Neuron (in vitro differentiated cells): ENCODE results near the gene RPGR.

ENCODE experiments used
- H2AFZ ChIP-seq: one replicate; pipeline ENCODE4 v1.6.1; 2013; ENCODE audit warnings: low read depth, mild to moderate bottlenecking, inconsistent platforms, low read length, moderate library complexity
- H3K27me3 ChIP-seq: one replicate; pipeline ENCODE4 v1.6.1; 2013; ENCODE audit warnings: low read length; ENCODE audit not compliant: insufficient read depth
- H3K36me3 ChIP-seq: one replicate; pipeline ENCODE4 v1.6.1; 2013; ENCODE audit warnings: low read length; ENCODE audit not compliant: insufficient read depth
- H3K4me1 ChIP-seq: one replicate; pipeline ENCODE4 v1.6.1; 2013; ENCODE audit warnings: low read length; ENCODE audit not compliant: insufficient read depth
- H3K4me3 ChIP-seq: 2 replicates; pipeline ENCODE4 v1.5.1; 2013; ENCODE audit warnings: mild to moderate bottlenecking, low read length, moderate library complexity
- H3K9me3 ChIP-seq: one replicate; pipeline ENCODE4 v1.6.1; 2013; ENCODE audit warnings: low read length

Gene RPGR

DNA sequence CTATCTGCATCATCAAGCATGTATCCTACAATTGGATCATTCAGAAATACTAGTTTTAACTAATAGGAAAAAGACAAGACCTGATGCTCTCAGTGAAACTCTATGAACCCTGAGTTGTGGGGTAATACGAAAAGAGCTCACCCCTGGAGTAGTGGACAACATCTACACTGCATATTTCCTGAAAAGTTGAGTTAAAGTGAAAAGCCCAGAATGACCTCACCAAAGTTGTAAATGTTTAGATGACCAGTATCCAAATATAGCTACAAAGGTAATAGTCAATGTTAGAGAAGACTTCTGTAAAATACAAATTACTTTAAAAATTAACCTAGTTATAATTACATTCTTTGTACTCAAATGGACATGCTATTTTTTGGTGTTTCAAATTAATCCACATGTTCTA lies 53.9 kb downstream of the RPGR start:
- Histone ChIP-seq H3K4me3 (no peak overlapping the region), H3K9me3 (no peaks in the 10 kb centered on the region), H3K36me3 (no peaks in the 10 kb centered on the region), H3K27me3 (no peaks in the 10 kb centered on the region), H2AFZ (no peak overlapping the region), H3K4me1 (no peaks in the 10 kb centered on the region)

DNA sequence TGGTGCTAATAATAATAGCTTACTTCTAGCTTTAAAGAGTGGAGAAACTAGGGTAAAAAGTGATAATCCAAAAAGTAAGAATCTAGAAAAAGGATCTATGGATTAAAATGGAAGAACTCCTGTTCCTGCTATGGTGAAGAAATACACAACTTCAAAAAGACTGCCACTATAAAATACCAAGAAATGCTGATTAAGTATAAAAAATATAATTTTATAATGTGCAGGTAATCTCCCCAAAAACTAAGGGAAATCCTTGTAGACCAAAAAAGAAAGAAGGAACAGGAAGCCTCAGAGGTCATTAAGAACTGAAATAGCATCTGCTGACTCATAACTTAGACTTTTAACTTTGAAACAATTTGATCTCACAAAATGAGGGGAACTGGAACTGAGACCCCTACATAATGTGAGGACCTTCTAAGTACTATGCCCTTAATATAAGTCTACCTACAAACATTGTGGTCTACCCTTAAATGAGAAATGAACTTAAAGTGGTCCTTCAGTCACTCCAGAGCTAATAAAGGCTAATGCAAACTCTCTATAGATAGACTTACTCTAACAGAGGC lies 56.1 kb downstream of the RPGR start:
- no peak overlapping the region for H3K4me3 ChIP-seq
- no peaks in the 10 kb centered on the region for H3K27me3 ChIP-seq
- no peaks in the 10 kb centered on the region for H3K36me3 ChIP-seq
- no peaks in the 10 kb centered on the region for H3K9me3 ChIP-seq
- no peaks in the 10 kb centered on the region for H3K4me1 ChIP-seq
- H2AFZ ChIP-seq: no peak overlapping the region

DNA sequence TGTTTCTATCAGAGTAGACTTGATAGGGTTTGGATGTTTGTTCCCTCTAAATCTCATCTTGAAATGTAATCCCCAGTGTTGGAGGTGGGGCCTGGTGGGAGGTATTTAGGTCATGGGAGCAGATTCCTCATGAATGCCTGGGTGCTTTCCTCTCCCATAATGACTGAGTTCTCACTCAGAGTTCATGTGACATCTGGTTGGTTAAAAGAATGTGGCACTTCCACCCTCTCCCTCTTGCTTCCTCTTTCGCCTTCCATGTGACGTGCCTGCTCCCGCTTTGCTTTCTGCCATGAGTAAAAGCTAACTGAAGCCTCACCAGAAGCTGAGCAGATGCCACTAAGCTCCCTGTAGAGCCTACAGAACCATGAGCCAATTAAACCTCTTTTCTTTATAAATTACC lies 59.3 kb downstream of the RPGR start:
- no peak overlapping the region for H2AFZ ChIP-seq
- no peak overlapping the region for H3K4me3 ChIP-seq
- H3K4me1 ChIP-seq: no peaks in the 10 kb centered on the region
- no peaks in the 10 kb centered on the region for H3K27me3 ChIP-seq
- no peaks in the 10 kb centered on the region for H3K36me3 ChIP-seq
- H3K9me3 ChIP-seq: no peaks in the 10 kb centered on the region

DNA sequence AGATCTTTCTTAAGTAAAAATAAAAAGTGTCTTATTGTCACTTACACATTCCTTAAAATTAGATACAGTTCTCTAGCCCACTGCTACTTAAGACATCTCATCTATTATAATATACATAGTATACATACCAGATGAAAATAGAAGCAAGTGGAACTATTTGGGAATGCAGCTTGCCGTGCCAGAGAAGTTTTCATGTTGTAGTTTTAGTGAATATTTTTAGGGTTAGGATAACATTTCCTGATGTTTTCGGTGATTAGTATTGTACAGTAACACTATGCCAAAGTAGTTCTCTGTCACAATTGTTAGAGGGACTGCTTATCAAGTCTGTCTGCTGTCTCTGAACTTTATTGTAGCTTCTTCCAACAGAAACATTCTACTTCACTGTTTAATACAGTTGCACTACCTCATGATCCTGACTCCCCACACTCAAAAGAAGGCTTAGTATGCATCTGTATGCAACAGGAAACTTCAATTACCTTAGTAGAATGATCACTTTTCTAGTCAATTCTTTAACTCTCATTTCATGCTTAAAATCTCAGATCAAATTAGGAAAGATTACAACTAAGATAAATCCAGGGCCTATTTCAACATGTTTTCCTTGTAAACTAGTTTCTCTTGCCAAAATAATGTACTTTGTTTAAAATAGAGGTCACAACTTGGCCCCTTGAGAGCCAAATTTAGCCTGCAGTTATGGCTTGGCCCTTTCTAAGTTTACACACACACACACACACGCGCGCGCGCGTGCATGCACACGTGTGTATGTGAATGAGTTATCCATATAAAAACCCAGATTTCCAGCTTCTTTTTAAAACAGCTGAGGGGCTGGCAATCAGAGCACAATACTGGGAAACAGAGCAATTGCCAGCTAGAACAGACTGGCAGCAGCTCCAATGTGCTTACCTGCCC lies 64.3 kb downstream of the RPGR start:
- H3K27me3 ChIP-seq: no peaks in the 10 kb centered on the region
- H3K36me3 ChIP-seq: no peaks in the 10 kb centered on the region
- H3K4me1 ChIP-seq: no peaks in the 10 kb centered on the region
- H3K9me3 ChIP-seq: no peaks in the 10 kb centered on the region
- no peak overlapping the region for H3K4me3 ChIP-seq
- no peak overlapping the region for H2AFZ ChIP-seq

DNA sequence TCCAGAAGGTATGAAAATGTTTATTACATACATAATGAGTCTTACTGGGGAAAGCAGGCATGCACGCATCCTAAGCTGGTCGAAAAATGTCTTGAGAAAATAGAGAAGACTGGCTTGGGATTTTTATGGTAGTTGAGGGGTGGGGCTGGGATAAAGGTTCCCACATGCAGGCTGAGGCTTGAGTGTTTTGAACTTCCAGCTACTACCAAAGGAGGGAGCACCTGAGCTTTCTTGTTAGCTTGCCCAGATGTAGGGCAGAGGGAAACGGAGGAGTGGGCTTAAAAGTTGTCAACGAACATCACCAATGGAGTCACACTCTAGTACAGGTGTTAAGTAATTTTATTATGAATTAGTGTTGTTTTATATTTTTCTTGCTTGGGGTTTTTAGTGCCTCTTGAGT lies 67.1 kb downstream of the RPGR start:
- Histone ChIP-seq H3K36me3 (no peaks in the 10 kb centered on the region), H3K9me3 (no peaks in the 10 kb centered on the region), H3K4me3 (no peak overlapping the region), H3K4me1 (no peaks in the 10 kb centered on the region), H2AFZ (no peak overlapping the region), H3K27me3 (peaks cover 2% of the 10 kb centered on the region)

DNA sequence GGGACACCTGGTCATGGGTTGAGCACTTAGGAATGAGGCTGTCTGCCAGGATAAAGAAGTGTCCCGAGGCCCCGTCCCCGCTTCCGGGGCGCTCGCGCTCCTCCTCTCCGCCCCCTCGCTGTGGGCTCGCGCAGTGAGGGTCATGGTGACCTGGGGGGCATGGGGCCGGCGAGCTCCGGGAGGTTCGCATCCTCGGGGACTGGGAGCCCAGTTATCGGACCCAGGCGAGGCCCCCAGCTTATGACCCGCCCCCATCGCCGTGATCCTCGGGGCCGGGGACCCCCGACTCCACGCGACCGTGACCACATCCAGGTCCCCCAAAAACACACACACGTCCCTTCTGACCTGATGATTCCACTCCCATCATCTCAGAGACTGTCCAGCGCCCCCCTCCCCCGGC lies 71.3 kb downstream of the RPGR start:
- no peak overlapping the region for H3K4me3 ChIP-seq
- no peak overlapping the region for H2AFZ ChIP-seq
- H3K4me1 ChIP-seq: no peaks in the 10 kb centered on the region
- peaks cover 2% of the 10 kb centered on the region for H3K27me3 ChIP-seq
- H3K9me3 ChIP-seq: no peaks in the 10 kb centered on the region
- H3K36me3 ChIP-seq: no peaks in the 10 kb centered on the region

DNA sequence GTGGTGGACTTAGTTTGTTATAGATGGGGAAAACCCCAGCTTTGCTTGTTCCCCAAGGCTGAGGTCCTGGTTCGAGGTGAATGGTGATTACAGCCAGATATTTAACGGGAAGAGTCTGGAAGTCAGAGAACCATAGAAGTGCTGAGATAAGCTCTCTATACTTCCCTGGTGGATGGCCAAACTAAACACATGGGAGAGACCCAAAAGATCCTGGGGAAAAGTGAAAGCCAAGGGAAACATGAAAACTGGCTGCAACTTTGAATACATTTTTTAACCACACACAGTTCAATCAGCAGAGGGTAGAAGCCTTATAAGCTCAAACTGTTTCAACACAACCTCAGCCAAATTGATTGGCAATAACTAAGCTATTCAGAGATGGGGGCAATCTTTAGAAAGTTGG lies 77.3 kb downstream of the RPGR start:
- no peaks in the 10 kb centered on the region for H3K4me1 ChIP-seq
- no peak overlapping the region for H2AFZ ChIP-seq
- H3K4me3 ChIP-seq: no peak overlapping the region
- no peaks in the 10 kb centered on the region for H3K9me3 ChIP-seq
- no peaks in the 10 kb centered on the region for H3K36me3 ChIP-seq
- H3K27me3 ChIP-seq: peaks cover 2% of the 10 kb centered on the region

DNA sequence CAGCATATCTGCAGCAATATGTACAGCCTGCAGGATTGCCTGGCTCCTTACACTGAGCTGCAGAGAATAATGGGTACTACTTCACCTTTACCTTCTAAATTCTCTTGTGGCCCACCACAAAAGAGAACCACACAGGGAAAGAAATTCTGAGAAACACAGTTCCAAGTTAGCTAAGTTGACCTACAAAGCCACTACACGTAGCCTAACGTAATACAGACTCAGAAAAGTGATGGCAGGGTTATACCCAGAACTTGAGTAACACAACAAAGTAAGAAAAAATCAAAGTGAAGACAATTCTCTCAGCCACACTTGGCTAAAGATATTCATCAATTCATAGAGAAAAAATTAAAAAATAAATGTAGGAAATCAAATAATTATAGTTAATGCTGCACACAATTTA lies 80.3 kb downstream of the RPGR start:
- H3K36me3 ChIP-seq: no peaks in the 10 kb centered on the region
- no peaks in the 10 kb centered on the region for H3K4me1 ChIP-seq
- H3K4me3 ChIP-seq: no peak overlapping the region
- H3K27me3 ChIP-seq: peaks cover 2% of the 10 kb centered on the region
- no peaks in the 10 kb centered on the region for H3K9me3 ChIP-seq
- no peak overlapping the region for H2AFZ ChIP-seq

DNA sequence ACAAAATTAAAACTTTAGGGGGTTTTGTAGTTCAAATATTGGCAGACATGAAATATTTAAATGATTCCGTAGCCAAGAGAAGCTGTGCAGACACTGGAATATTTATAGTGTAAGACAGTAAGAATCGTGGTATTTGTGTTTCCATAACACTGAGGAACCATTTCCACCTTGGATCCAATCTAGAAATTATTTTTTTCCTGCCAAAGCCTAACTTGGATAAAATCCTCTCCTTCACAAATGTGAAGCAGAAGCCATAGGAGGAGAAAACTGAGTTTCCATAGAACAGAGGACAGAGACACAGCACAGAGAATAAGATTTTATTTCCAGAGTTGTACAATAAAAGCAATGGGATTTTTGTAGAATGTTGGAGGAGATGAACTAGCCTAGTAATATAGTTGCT lies 86.8 kb downstream of the RPGR start:
- no peaks in the 10 kb centered on the region for H3K36me3 ChIP-seq
- no peak overlapping the region for H3K4me3 ChIP-seq
- no peaks in the 10 kb centered on the region for H3K4me1 ChIP-seq
- peaks cover 3% of the 10 kb centered on the region for H3K27me3 ChIP-seq
- H2AFZ ChIP-seq: no peak overlapping the region
- no peaks in the 10 kb centered on the region for H3K9me3 ChIP-seq

DNA sequence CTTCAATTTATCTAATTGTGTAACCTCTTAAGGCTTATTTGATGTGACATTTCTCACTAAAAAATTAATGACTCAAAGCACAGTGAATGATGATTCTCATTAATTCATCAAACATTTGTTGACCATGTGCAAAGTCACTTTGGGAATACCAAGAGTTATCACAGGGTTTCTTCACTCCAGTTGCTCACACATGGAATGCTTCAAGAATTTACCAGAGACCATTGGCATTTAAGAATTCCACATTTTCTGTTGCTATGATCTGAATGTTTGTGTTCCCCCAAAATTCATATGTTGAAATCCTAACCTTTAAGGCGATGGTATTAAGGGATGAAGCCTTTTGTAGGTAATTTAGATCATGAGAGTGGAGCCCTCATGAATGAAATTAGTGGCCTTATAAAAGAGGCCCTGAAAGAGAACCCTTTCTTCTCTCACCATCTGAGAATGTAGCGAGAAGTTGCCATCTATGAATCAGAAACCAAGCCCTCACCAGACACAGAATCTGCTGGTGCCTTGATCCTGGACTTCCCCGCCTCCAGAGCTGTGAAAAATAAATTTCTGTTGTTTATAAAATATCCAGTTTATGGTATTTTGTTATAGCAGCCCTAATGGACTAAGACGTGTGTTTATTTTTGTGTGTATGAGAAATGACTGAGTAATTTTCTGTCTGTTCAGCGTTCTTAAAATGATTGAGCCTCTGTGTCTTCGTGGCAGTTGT lies 90.3 kb downstream of the RPGR start:
- H3K4me3 ChIP-seq: no peak overlapping the region
- no peak overlapping the region for H2AFZ ChIP-seq
- no peaks in the 10 kb centered on the region for H3K4me1 ChIP-seq
- no peaks in the 10 kb centered on the region for H3K9me3 ChIP-seq
- H3K36me3 ChIP-seq: no peaks in the 10 kb centered on the region
- H3K27me3 ChIP-seq: peaks cover 3% of the 10 kb centered on the region

DNA sequence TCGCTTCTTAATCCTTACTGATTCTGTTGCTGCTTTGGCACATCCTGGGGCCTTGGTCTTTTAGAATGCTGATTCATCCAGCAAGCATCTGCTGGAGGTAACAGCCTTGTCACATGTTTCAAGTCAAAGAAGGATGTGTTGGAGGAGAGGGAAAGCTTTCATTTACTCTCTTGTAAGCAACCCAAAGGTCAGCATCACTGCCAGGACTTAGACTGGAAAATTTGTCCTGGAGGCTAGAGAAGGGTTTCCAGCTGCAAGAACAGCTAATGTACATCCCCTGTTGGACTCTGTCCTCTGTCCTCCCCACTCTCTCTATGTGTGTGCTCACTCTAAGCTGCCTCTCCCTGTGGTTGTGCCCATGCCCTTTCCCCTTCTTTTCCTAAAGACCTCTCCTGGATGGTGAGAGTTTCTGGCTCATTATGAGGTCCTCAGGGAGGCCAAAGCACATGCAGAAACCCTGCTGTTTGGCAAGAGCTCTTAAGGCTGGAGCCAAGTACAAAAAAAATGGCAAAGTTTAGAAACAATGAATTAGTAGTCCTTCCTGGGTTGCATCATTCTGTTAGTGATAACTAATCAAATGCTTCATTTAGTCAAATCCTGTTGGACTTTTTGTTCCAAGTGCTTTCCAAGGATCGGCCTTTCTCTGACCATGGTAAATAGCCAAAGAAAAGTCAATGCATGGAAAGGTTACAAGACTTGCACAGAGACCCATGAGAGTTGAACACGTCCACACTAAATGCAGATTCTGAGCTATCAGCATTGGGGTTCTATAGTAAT lies 93.2 kb downstream of the RPGR start:
- Histone ChIP-seq H2AFZ (no peak overlapping the region), H3K27me3 (peaks cover under 1% of the 10 kb centered on the region), H3K4me1 (no peaks in the 10 kb centered on the region), H3K9me3 (no peaks in the 10 kb centered on the region), H3K36me3 (no peaks in the 10 kb centered on the region), H3K4me3 (no peak overlapping the region)

DNA sequence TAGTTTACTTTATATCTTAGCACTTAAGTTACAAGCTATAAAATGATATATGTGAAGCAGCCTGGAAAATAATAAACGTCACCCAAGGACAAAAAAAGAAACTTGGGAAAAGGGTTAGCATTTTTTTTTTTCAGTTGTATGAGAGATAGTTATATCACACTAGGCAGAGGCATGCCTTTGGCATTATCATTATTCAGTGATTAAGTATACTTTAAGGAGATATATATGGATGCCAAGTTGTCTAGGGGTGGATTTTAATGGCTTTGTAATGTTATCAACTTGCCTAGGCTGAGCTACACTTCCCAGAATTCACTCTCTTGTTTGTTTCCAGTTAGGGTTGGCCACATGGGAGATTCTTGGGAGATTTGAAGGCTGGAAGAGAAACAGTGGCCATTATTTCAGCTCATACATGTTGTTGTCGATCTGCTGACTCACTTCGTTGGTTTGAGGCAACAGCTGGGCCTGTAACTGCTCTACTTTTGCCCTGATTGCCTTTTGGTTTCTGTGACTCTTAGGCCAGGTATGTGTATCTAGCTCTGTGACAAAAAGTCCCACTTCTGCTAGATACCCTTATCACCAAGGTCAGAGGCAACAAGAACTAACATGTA lies 95.1 kb downstream of the RPGR start:
- Histone ChIP-seq H2AFZ (no peak overlapping the region), H3K4me3 (no peak overlapping the region), H3K36me3 (no peaks in the 10 kb centered on the region), H3K27me3 (peaks cover 4% of the 10 kb centered on the region), H3K9me3 (no peaks in the 10 kb centered on the region), H3K4me1 (no peaks in the 10 kb centered on the region)
